OCI-LY3 (cell line): ENCODE data around the gene SYNRG.

Experiments
- H2AFZ ChIP-seq: fragments of 200-600, 300-600 bp; shearing (Covaris generic); 2 replicates; pipeline ENCODE4 v1.6.0; 2014; ENCODE audit warnings: antibody characterized with exemption, low read depth, low read length
- H3K27ac ChIP-seq: fragments of 200-600, 300-600 bp; sonication (generic); 2 replicates; pipeline ENCODE4 v1.5.1; 2014; ENCODE audit warnings: mild to moderate bottlenecking, low read length, moderate library complexity, mixed read lengths
- H3K27me3 ChIP-seq: fragments of 200-600, 300-600 bp; sonication (generic); 2 replicates; pipeline ENCODE4 v1.6.1; 2014; ENCODE audit warnings: low read depth, low read length, mixed read lengths
- H3K36me3 ChIP-seq: fragments of 200-600, 300-600 bp; sonication (generic); replicated peaks from 2 replicates; pipeline ENCODE3; 2014; ENCODE audit warnings: low read depth, low read length, mixed read lengths
- H3K4me1 ChIP-seq: fragments of 300-600, 200-600 bp; sonication (generic); 2 replicates; pipeline ENCODE4 v1.6.1; 2014; ENCODE audit warnings: low read length, mixed read lengths
- H3K4me2 ChIP-seq: fragments of 200-600, 300-600 bp; sonication (generic); 2 replicates; pipeline ENCODE4 v1.6.1; 2014; ENCODE audit warnings: low read length, mixed read lengths
- H3K4me3 ChIP-seq: fragments of 300-600, 200-600 bp; sonication (generic); 2 replicates; pipeline ENCODE4 v1.5.1; 2014; ENCODE audit warnings: antibody characterized with exemption, mild to moderate bottlenecking, low read length, moderate library complexity
- H3K79me2 ChIP-seq: fragments of 300-600, 200-600 bp; shearing (Covaris generic); 2 replicates; pipeline ENCODE4 v1.6.1; 2014; ENCODE audit warnings: mild to moderate bottlenecking, low read length, mixed read lengths
- H3K9ac ChIP-seq: fragments of 300-600, 200-600 bp; shearing (Covaris generic); 2 replicates; pipeline ENCODE4 v1.6.0; 2014; ENCODE audit warnings: mild to moderate bottlenecking, low read length, moderate library complexity
- H3K9me3 ChIP-seq: fragments of 200-600, 300-600 bp; shearing (Covaris generic); 2 replicates; pipeline ENCODE4 v1.6.1; 2014; ENCODE audit warnings: low read length, mixed read lengths; ENCODE audit not compliant: insufficient read depth
- H4K20me1 ChIP-seq: fragments of 200-600, 300-600 bp; sonication (generic); 2 replicates; pipeline ENCODE4 v1.6.1; 2016; ENCODE audit warnings: low read length, mixed read lengths; ENCODE audit not compliant: insufficient read depth
- EZH2phosphoT487 ChIP-seq: fragments of 200-600 bp; shearing (Covaris generic); IDR thresholded peaks from 2 replicates; pipeline ENCODE4 v1.6.1; 2018; ENCODE audit warnings: antibody characterized with exemption, mixed run types, low read depth
- TF ChIP-seq, protein P1 (sequence below): fragments of 200-600, 300-600 bp; sonication (generic); IDR thresholded peaks from 2 replicates; pipeline ENCODE4 v1.5.1; 2014; ENCODE audit warnings: antibody characterized with exemption, low read length, low read depth

SYNRG gene

DNA sequence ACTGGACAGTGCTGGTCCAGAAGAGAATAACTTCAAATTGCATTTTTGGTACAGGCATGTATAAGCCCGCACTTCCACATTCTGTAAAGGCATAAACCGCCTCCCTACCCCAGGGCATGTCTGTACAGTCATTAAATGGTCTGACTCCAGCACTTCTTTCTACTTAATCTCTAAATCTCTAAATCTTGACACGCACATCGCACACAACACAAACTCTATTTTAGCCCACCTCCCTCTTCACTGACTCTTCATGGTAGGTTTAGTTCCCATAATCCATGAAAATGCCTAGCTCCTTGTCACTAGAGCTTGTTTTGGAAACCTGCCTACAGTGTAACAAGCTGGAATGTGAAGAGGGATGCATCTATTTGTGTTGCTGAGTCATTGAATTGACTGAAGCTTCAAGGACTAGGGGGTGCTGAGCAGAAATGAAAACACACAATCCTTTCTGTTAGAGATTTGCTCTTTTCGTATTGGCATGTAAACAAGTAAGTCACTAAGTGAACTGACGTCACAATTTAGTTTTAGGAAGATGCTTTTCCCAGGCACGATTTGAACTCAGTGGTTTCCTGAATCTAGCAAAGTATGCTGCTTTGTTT is 121.1 kb downstream of the SYNRG start:
- Histone ChIP-seq H4K20me1 (no peaks in the 10 kb centered on the region), H3K4me2 (peak overlapping the region; percentile 91), H3K79me2 (peaks cover 19% of the 10 kb centered on the region), H2AFZ (peak overlapping the region; percentile 88), H3K9me3 (no peaks in the 10 kb centered on the region), H3K27me3 (no peaks in the 10 kb centered on the region), H3K4me1 (peaks cover 29% of the 10 kb centered on the region), H3K27ac (no peak overlapping the region), H3K36me3 (no peaks in the 10 kb centered on the region), H3K9ac (no peak overlapping the region; the same call in 1 of the 2 replicates), H3K4me3 (peak overlapping the region; percentile 93)
- TF ChIP-seq, protein P1, sequence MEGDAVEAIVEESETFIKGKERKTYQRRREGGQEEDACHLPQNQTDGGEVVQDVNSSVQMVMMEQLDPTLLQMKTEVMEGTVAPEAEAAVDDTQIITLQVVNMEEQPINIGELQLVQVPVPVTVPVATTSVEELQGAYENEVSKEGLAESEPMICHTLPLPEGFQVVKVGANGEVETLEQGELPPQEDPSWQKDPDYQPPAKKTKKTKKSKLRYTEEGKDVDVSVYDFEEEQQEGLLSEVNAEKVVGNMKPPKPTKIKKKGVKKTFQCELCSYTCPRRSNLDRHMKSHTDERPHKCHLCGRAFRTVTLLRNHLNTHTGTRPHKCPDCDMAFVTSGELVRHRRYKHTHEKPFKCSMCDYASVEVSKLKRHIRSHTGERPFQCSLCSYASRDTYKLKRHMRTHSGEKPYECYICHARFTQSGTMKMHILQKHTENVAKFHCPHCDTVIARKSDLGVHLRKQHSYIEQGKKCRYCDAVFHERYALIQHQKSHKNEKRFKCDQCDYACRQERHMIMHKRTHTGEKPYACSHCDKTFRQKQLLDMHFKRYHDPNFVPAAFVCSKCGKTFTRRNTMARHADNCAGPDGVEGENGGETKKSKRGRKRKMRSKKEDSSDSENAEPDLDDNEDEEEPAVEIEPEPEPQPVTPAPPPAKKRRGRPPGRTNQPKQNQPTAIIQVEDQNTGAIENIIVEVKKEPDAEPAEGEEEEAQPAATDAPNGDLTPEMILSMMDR = no peak
- no peak for TF ChIP-seq EZH2phosphoT487

DNA sequence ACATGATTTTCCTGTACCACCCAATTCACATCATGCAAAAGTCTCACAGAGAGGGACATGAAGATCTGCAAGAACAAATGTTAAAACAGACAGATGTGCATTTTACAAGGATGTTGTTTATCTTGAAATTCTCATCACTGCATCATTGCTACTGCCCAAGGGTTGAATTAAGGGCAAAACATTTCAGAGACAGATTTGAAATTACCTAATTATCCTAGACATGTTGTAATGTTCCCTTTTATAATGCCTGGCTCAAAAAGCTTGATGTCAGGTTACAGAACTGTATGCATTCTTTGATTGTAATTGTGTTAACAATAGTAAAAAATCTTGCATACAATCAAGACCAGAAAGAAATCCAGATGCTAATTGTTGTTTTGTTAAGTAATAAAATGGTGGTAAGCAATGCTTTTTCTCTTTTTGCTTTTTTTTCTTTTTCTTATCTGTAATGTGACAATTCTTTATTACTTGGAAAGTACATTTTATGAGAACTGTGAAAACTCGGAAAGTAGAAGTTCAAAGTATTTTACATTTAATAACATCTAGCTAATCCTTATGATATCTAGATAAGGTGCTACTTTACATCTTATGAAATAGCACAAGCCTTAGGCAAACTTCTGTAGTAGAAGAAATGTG is 123.2 kb downstream of the SYNRG start:
- H3K27ac ChIP-seq = no peak overlapping the region

DNA sequence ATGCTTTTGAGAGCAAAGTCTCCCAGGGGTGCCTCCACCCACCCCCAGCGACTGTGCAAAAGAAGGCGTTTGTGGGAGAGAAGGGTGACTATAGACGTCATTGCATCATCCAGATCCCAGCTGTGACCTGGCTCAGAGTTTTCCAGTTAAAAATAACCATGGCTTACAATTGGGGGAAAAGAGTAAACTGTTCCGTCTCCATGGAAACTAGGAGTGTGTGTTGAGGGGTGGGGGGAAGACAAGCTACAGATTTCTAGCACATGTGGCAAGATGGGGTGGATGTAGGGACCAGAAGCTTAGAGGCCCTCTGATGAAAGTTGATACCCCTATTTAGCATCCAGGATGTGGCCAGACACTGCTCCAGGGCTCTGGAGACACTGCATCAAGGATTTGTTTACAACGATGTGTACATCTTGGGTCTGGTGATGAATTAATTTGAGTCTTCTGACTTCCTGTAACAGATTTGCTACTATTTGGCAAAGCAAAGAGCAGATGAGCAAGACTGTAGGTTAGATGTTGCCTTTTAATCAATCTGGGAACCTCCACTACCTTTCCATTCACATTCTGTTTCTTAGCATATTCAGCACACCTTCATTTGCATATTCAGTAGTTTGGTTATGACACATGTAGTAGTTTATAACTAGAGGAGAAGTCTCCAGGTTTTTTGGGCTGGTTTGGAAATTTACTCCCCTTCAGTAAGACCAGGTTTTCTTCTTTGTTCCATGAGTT is 125.7 kb downstream of the SYNRG start:
- Histone ChIP-seq H3K4me2 (no peak overlapping the region), H3K36me3 (peaks cover 8% of the 10 kb centered on the region), H2AFZ (no peak overlapping the region), H3K27me3 (no peaks in the 10 kb centered on the region), H3K9me3 (no peaks in the 10 kb centered on the region), H3K79me2 (no peaks in the 10 kb centered on the region), H3K27ac (no peak overlapping the region), H3K4me3 (no peak overlapping the region), H3K4me1 (peaks cover 14% of the 10 kb centered on the region), H4K20me1 (no peaks in the 10 kb centered on the region), H3K9ac (no peak overlapping the region)
- no peak for TF ChIP-seq EZH2phosphoT487
- TF ChIP-seq, protein P1 = no peak

More for the DNA sequence above, 123.2 kb downstream of the SYNRG start:
- H3K79me2 ChIP-seq = peaks cover 8% of the 10 kb centered on the region
- H3K4me2 ChIP-seq = no peak overlapping the region
- TF ChIP-seq, protein P1 = no peak
- no peak for TF ChIP-seq EZH2phosphoT487
- no peaks in the 10 kb centered on the region for H3K27me3 ChIP-seq
- H3K4me1 ChIP-seq = peaks cover 23% of the 10 kb centered on the region
- no peak overlapping the region for H3K4me3 ChIP-seq
- H2AFZ ChIP-seq = no peak overlapping the region
- no peaks in the 10 kb centered on the region for H3K9me3 ChIP-seq
- no peaks in the 10 kb centered on the region for H4K20me1 ChIP-seq
- H3K36me3 ChIP-seq = no peaks in the 10 kb centered on the region
- H3K9ac ChIP-seq = no peak overlapping the region

DNA sequence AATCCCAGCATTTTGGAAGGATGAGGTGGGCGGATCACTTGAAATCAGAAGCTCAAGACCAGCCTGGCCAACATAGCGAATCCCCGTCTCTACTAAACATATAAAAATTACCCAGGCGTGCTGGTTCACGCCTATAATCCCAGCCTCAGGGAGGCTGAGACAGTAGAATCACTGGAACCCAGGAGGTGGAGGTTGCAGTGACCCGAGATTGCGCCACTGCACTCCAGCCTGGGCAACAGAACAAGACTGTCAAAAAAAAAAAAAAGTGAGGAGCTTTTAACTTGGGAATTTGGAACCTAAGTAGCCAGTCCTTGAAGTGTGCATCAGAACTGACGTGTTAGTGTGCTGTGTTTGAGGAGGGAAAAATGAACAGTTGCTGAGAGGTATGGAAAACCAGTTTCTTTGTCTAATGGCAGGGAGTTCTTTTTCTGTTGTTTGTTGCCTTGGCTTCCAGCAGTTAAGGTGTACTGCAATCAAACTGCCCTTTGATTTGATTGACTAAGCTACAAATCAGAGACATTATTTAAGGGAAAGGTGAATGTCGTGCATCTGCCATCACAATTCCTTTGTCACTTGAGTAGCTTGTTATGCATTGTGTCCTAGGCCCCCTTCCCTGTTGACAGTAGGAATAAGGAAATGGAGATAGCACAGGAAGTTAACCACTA is 128.1 kb downstream of the SYNRG start:
- Histone ChIP-seq H3K4me3 (no peak overlapping the region), H3K4me2 (no peak overlapping the region), H4K20me1 (no peaks in the 10 kb centered on the region), H3K4me1 (peaks cover 9% of the 10 kb centered on the region), H3K9ac (no peak overlapping the region), H3K36me3 (peaks cover 23% of the 10 kb centered on the region), H2AFZ (no peak overlapping the region), H3K9me3 (no peaks in the 10 kb centered on the region), H3K27me3 (no peaks in the 10 kb centered on the region), H3K79me2 (no peaks in the 10 kb centered on the region), H3K27ac (no peak overlapping the region)
- TF ChIP-seq EZH2phosphoT487 = no peak
